Measurements from ENCODE around the gene IP6K1.
"Not testable (repeated sequence)": the region's sequence is repeated elsewhere in the genome, so short reads cannot be mapped to it uniquely, and the experiment has no call there.

IP6K1 gene

DNA sequence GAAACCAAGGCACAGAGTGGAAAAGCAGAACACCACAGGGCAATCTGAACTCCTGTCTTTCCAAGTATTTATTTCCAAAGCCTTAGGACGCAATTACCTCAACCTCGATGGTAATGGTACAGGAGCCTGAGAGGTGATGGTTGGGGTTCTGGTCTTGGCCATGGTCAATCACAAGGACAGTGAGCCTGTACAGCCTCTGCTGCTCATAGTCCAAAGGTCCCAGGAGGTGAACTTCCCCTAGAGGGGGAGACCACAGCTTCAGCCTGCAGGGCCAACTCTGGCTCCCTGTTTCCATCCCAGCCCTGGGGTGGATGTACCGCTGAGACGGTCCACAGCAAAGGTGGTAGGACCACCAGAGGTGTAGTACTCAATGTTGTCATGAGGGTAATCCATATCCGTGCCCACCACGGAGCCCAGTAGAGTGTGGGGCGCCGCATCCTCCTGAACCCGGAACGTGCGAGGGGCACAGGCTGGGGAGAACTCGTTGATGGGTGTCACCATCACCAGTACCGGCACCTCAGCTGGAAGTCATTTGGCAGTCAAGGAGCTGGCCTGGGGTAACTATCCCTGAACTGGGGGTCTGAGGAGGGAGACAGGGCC is 7.2 kb upstream of the IP6K1 start:
- no peak for FAIRE-seq

DNA sequence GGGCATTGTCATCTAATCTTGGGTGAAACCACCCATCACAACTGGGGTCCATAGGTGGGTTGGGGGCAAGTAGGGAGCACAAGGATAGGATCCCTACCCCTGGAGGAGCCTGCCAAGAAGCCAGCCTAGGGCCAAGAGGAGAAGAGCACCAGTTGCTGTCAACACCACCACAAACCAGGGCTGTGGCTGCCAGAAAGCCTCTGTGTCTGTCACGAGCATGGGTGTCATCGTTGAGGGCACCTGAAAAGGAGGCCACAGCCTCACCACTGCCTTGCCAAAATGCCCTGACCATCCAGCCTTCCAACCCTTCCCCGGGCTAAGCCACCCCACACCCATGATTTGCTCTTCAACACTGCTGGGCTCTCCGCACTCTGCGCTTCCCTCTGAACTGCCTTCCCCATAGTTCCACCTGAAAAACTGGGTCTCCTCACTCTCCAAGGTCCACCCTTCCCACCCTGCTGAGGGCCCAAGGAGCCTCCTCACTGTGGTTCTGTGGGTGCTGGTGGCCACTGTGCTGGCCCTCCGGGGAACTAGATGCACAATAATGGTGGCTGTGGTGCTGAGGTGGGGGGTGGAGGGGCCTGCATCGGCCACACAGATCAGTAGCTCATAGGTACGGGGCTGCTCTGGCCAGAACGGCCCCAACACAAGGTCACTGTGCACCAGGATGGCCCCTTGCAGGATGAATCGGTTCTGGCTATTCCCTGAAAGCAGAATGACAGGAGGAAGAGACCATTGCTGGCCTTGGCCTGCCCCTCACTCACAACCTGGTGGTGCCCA is 6.2 kb upstream of the IP6K1 start:
- FAIRE-seq = no peak

DNA sequence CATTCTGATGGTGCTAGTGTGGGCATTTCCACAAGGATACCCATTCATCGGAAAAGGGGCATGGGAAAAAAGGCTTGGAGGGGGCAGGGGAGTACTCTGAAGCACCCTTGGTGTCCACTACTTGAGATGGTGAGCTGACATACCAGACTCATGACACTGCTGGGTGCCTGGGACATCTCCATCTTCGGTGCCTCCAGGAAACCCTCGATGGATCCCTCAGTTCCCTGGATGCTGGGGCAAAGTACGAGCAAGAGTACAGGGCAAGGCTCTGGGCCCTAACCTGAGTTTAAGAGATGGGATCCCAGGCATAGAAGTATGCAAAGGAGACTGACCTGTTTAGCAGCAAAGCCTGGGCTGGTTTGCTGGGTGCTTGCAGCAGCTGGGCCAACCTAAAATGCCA is 5.2 kb upstream of the IP6K1 start:
- FAIRE-seq = no peak

DNA sequence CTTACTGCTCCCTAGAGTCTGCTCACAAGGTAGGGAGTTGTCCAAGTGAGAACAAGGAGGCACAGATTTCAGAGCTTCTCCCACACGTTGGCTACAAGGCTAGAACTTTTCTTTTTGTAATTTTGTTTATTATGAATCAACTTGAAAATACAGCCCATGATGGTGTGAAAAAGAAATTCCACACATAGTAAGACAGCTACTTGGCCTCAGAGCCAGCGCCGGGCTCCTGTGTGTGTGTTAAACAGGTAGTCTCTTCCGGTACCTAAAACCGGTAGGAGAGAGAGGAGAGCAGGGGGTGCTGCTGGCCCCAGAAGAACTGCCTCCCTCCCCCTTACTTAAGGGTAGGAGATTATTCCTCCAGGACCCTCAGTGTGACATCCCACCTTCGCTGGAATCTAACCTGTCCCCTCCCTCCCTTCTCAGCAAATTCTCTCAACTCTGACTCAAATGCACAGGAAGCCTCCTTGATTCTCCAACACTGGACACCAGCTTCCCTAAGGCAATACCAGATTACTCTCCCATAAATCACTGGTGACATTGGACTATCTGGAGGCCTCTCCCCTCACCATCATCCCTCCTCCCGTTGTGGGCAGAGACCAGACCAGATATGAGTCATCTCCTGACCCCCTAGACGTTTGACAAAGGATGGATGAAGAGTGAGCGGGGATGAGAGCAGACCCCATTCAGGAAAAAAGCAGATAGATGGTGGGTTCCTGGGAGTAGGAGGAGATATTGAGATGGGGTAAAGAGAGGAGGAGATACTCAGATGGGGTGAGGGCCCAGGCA is 4.5 kb upstream of the IP6K1 start:
- no peak for FAIRE-seq

DNA sequence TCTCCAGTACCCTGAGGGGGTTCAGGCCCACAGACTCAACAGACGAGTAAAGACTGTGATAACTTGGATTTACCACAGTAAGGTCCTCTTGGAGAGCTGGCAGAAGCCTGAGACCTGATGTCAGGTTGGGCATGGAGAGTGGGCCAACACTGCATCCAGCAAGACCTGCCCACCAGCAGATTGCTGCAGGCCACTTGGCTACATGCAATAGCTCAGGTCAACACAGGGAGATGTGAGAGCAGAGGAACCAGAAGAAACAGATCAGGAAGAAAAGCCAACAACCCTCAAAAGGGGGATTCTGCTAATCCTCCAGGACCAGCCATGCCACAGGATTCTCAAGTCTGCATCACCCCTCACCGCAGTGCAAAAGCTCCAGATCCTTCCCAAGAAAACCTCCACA is 1.7 kb upstream of the IP6K1 start:
- FAIRE-seq = no peak

DNA sequence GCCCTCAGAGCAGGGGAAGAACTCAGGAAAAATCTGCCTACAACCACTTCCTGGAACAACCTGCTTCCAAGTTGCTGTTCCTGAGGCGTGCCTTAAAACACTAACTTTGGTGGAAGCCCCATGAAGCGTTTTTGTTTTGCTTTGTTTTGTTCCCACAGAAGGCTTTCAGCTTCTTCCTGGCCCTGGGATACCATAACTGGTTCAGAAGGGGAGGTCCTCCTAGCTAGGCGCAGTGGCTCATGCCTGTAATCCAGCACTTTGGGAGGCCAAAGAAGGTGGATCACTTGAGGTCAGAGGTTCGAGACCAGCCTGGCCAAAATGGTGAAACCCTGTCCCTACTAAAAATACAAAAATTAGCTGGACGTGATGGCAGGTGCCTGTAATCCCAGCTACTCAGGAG is 1.2 kb upstream of the IP6K1 start:
- no peak for FAIRE-seq

DNA sequence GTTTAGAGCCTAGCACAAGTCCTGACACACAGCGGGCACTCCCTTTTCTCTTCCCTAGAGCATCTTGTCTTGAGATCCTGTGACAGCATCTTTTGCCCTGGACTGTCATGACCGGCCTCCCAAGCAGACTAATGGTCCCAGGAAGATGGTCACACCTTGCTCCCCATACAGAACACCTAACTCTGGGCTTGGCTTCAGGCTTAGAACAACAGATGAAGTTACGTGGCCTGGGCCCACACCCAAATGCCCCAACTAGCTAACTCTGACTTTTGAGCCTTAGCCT is 781 bp upstream of the IP6K1 start:
- FAIRE-seq = no peak

DNA sequence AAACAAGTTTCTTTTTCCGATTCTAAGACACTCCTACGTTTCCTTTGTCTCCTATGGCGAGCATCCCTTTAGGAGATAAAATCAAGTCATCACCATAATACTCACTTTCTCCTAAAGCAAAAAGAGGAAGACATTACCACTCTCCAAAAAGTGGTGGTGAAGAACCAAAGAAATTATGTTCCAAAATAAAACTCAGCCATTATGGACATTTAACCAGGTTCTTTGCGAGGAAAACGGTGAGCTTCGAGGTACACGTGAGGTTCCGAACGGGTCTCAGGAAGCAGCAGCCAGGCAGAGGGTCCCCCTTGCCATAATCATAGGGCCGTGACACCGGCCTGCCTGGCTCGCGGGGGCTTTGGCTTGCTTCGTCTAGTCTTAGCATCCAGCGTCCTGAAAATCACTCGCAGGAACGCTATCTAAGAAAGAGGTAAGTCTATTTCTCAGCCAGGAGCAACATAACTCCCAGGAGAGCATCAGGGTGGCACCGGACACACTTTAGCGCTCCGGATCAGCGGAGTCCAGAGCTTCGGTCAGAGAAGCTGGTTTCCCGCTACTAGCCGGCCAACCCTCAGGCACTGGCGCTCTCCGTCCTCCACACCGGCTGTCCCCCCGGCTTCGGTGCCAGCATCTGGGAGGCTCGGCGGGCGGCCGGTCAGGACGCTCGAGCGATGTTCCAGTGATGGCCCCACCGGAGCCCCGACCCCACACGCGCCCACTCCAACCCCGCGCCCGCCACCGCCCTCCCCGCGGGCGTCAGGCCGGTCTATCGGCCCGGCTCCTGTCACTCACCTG is 581 bp downstream of the IP6K1 start:
- FAIRE-seq = no peak

DNA sequence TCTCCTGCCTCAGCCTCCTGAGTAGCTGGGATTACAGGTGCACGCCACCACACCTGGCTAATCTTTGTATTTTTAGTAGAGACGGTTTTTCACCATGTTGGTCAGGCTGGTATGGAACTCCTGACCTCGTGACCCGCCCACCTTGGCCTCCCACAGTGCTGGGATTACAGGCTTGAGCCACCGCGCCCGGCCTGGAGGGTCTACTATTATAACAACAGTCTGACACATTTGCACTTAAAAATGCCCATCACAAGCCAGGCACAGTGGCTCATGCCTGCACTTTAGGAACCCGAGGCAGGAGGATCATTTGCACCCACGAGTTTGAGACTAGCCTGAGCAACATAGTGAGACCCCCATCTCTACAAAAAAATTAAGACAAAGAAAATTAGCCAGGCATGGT is 4.1 kb downstream of the IP6K1 start:
- not testable (repeated sequence) for FAIRE-seq

DNA sequence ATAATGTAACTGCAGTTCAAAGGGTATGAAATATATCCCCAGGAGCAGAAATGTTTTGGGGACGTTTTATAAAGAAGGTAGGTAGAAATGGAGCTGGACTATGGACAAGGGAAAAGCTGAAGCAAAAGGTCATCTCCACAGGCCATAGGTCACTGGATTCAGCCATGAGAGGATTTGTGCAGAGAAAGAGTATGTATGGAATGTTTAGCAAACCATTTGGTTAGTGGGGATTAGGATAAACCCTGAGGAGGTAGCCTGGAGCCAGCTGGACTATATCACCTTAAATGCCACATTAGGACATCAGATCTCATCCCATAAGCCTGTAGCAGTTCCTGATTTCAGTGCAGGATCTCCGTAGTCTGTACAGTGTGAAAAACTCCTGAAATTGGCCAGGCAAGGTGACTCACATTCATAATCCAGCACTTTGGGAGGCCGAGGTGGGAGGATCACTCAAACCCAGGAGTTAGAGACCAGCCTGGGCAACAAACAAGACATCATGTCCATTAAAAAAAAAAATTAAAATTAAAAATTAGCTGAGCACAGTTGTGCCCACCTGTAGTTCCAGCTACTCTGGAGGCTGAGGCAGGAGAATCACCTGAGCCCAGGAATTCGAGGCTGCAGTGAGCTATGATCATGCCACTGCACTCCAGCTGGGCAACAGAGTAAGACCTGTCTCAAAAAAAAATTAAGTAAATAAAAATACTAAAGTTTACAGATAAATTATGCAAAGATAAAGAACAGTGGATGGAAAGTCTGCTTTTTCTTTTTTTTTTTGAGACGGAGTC is 4.7 kb downstream of the IP6K1 start:
- no peak for FAIRE-seq

DNA sequence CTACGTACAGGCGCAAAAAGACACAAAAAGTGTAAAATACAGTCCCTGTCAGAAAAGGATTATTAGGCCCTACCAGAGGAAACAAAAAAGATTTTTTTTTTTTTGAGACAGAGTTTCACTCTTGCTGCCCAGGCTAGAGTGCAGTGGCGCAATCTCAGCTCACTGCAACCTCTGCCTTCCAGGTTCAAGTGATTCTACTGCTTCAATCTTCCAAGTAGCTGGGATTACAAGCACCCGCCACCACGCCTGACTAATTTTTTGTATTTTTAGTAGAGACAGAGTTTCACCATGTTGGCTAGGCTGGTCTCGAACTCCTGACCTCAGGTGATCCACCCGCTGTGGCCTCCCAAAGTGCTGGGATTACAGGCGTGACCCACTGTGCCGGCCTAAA is 5.4 kb downstream of the IP6K1 start:
- not testable (repeated sequence) for FAIRE-seq

DNA sequence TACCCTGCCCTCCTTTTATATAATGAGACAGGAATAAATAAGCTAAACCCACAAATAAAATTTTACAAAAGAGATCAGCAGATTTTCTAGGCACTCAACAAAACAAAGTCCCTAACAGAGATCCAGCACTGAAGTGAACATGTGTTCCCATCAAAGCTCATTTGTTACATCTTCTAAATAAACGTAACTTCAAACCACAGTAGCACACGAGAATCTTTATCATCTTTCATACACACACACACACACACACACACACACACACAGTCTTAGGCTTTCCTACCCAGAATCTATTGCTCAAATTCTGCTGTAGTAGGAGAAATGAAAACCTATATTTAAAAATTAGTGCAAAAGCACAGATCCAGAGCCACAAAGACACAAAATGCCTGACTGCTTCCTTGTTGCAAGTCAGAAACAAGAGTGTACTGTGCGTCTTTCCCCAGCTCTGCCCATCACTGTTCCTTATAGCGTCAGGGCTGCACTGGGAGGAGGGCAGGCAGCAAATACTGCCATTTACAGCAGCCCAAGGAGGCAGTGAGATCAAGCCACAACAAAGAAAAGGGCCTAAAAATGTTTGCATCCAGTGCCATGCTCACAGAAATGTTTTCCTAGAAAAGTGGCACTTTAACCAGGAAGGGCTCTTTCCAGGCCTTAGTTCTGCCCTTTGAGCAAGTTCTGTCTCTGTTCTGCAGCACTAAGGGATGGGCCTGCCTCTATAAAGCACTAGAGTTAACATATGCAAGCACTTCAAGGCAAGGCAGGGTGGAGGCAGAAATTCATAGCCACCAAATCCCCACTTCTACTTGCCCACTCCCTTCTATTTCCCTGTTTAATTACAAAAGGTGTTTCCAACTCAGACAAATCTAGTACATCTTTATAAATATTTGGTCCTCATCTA is 6.0 kb downstream of the IP6K1 start:
- no peak for FAIRE-seq

DNA sequence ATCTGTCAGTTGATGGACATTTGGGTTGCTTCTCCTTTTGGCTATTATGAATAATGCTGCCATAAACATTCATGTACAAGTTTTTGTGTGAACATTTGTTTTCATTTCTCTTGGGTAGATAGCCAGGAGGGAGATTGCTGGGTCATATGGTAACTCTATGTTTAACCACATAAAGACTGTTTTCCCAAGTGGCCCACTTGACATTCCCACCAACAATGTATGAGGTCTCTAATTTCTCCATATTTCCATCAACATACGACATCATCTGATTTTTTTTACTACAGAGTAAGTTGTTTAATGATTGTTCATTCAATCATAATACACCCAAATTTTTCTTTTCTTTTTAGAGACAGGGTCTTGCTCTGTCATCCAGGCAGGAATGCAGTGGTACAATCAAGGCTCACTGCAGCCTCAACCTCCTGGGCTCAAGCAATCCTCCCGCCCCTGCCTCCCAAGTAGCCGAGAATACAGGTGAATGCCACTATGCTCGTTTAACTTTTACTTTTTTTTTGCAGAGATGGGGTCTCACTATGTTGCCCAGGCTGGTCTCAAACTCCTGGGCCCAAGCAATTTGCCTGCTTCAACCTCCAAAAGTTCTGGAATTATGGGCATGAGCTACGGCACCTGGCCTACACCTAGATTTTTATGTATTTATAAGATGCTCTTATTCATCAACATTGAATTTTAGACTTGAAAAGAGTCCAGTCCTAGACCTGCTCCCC is 6.8 kb downstream of the IP6K1 start:
- no peak for FAIRE-seq

DNA sequence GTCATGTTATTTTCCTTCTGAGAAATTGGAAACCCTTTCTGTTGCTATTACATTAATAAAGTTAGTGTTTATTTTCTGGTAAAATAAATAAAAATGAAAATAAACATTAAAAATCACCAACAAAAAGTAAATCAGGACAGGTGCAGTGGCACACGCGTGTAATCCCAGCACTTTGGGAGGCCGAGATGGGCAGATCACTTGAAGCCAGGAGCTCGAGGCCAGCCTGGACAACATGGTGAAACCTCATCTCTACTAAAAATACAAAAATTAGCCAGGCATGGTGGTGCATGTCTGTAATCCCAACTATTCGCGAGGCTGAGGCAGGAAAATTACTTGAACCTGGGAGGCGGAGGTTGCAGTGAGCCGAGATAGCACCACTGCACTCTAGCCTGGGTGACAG is 10.2 kb downstream of the IP6K1 start:
- not testable (repeated sequence) for FAIRE-seq

DNA sequence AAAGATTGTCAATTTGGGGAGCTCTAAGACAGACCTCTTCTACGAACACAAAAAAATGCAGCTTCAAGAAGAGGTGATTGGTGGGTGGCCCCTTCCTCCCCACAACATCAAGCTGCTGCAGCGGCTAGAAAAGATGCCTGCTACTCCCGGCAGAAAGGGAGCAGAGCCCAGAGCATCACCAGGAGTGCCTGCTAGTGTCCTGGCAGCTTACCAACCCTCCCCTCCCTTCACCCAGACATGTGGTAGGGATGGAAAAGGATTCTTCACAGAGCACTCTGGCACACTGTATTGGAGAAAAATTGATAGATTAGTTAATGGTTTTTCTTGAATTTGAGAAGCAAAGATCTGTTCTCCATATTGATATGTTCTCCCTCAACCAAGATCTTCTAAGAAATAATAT is 10.8 kb downstream of the IP6K1 start:
- FAIRE-seq = no peak

DNA sequence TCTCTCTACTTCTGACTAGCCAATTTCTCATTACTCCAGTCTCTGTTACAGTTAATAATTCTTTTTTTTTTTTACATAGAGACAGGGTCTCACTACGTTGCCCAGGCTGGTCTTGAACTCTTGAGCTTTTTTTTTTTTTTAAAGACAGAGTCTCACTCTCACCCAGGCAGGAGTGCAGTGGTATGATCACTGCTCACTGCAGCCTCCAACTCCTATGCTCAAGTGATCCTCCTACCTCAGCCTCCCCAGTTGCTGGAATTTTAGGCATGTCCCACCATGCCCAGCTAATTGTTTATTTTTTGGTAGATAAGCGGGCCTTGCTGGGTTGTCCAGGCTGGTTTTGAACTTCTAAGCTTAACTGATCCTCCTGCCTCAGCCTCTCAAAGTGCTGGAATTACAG is 13.6 kb downstream of the IP6K1 start:
- FAIRE-seq = no peak

DNA sequence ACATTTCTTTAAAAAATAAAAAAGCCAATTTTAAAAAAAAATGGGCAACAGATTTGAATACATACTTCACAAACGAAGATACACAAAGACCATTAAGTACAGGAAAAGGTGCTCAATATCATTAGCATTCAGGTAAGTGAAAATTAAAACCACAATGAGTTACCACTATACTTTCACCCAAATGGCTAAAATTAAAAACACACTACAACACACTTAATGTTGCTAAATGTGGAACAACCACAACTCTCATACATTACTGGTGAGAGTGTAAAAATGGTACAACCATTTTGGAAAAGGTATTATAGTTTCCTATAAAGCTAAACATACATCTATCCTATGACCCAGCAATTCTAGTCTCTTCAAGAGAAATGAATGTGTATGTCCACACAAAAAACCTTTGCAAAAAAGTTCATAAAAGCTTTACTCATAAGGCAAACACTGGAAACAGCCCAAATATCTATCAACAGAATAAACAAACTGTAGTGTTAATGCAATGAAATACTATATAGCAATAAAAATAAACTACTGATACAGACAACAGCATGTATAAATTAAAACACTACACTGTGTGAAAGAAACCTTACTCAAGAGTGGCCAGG is 14.9 kb downstream of the IP6K1 start:
- no peak for FAIRE-seq

DNA sequence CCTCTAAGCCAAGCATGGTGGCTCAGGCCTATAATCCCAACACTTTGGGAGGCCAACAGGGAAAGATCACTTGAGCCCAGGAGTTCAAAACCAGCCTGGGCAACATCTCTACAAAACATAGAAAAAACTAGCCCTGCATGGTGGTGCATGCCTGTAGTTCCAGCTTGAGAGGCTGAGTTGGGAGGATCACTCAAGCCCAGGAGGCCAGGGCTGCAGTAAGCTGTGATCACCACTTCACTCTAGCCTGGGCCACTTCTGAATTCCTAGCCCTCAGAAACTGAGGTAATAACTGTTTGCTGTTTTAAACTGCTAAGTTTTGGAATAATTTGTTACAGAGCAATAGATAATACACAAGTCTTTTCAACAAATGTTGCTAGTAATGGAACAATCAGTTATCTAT is 16.4 kb downstream of the IP6K1 start:
- no peak for FAIRE-seq

DNA sequence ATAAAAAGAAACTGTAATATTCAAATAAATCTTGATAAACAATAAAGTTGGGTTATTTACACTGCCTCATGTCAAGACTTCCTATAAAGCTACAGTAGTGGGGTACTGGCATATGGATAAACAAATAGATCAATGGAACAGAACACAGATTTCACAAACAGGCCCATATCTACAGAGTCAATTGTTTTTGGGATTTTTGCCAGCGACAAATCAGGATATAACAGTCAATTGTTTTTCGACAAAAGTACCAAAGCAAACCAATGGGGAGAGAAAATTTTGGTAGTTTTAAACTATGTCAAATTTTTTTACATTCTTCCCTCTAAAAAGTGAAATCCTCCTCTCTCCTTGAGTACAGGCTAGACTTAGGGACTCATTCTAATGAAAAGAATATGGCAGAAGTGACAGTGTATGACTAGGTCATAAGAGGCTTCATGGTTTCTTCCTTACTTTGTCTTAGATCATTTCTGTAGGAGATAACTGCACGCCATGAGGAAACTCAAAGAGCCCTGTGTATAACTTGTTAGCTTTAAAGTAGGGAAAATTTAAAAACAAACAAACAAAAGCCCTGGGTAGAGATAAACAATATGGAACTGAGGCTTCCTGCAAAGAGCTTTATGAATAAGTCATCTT is 16.9 kb downstream of the IP6K1 start:
- FAIRE-seq = no peak

DNA sequence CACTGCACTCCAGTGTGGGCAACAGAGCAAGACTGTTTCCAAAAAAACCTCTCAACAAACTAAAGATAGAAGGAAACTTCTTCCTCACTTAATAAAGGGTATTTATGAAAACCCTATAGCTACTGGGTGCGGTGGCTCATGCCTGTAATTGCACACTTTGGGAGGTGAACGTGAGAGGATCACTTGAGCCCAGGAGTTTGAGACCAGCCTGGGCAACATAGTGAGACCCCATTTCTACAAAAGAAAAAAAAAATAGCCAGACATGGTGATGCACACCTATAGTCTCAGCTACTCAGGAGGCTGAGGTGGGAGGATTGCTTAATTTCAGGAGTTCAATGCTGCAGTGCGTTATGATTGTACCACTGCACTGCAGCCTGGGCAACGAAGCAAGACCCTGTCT is 22.4 kb downstream of the IP6K1 start:
- FAIRE-seq = no peak
